Right atrium auricular region (tissue), 2 donors: ENCODE data around the gene PPIL4. TPM values are rescaled to one million over a fixed set of nuclear protein-coding genes. Genes with fewer than 3 reads are reported as not detected.

Experiments used
- DNase-seq: peaks from one replicate; pipeline ENCODE4 v3.0.0-alpha.2; 2019; ENCODE audit warnings: low spot score
- H3K27ac ChIP-seq, 2 donors: fragments of 200-600 bp; sonication (generic); 1 replicate in 1 of 2; 2 replicates in 1 of 2; pipeline ENCODE4 v1.5.1; 2016 to 2019
- H3K27me3 ChIP-seq, 2 donors: fragments of 200-600 bp; sonication (generic); one replicate each; pipeline versions ENCODE4 v1.5.1 to v1.6.0; 2017 to 2019
- H3K36me3 ChIP-seq: fragments of 200-600 bp; sonication (generic); one replicate; pipeline ENCODE4 v1.5.1; 2016
- H3K4me1 ChIP-seq, 2 donors: fragments of 200-600 bp; sonication (generic); one replicate each; pipeline versions ENCODE4 v1.5.1 to v1.6.0; 2017 to 2019
- H3K4me3 ChIP-seq, 2 donors: fragments of 200-600 bp; sonication (generic); 1 replicate in 1 of 2; 2 replicates in 1 of 2; pipeline ENCODE4 v1.5.1; 2017 to 2019; ENCODE audit warnings: mild to moderate bottlenecking in 1 of 2, moderate library complexity in 1 of 2
- H3K9me3 ChIP-seq, 2 donors: fragments of 200-600 bp; sonication (generic); one replicate each; pipeline ENCODE4 v1.5.1; 2019
- total RNA-seq, 2 donors: library from RNA; depleted of rRNA; stranded (reverse); fragments of >200 nt; gene quantifications; one replicate each; pipeline ENCODE4 v1.1.0, GENCODE V29; 2016
- TF ChIP-seq, protein P1 (sequence below), 2 donors: fragments of 200-600 bp; sonication (generic); IDR thresholded peaks; one replicate each; pipeline ENCODE4 v1.5.1; 2019; ENCODE audit warnings: antibody characterized with exemption in 2 of 2

PPIL4 gene
- total RNA-seq, 2 donors from 2014 or later, result 14.6 to 17.0 TPM

DNA sequence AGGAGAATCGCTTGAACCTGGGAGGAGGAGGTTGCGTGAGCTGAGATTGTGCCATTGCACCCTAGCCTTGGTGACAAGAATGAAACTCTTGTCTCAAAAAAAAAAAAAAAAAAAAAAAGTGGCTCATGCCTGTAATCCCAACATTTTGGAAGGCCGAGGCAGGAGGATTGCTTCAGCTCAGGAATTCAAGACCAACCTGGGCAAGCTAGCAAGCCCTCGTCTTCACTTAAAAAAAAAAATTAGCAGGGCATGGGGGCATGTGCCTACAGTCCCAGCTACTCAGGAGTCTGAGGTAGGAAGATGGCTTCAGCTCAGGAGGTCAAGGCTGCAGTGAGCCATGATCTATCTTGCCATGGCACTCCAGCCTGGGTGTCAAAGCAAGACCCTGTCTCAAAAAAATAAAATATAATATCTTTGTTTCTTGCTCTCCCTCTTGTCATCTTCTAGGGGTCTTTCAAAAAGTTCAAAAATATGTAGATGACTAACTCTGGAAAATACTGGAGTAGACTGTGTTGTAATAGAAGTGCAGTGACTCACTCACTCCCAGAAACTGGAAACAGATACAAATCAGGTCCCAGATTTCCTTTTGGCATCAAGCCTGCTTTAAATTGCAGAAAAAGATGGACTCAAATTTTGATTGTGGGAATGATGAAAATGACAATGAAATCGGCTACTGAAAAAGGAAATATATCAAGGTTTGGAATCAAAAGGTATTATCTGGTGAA lies 17.5 kb upstream of the PPIL4 start:
- Histone ChIP-seq H3K27ac (no peak overlapping the region), H3K36me3 (no peaks in the 10 kb centered on the region), H3K4me3 (no peak overlapping the region), H3K4me1 (peaks cover 0 to 18% of the 10 kb centered on the region in 2 donors), H3K9me3 (no peaks in the 10 kb centered on the region), H3K27me3 (no peaks in the 10 kb centered on the region)
- DNase-seq, result no peak
- TF ChIP-seq, protein P1, sequence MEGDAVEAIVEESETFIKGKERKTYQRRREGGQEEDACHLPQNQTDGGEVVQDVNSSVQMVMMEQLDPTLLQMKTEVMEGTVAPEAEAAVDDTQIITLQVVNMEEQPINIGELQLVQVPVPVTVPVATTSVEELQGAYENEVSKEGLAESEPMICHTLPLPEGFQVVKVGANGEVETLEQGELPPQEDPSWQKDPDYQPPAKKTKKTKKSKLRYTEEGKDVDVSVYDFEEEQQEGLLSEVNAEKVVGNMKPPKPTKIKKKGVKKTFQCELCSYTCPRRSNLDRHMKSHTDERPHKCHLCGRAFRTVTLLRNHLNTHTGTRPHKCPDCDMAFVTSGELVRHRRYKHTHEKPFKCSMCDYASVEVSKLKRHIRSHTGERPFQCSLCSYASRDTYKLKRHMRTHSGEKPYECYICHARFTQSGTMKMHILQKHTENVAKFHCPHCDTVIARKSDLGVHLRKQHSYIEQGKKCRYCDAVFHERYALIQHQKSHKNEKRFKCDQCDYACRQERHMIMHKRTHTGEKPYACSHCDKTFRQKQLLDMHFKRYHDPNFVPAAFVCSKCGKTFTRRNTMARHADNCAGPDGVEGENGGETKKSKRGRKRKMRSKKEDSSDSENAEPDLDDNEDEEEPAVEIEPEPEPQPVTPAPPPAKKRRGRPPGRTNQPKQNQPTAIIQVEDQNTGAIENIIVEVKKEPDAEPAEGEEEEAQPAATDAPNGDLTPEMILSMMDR (IDR thresholded peaks at IDR 0.05), result no peak

DNA sequence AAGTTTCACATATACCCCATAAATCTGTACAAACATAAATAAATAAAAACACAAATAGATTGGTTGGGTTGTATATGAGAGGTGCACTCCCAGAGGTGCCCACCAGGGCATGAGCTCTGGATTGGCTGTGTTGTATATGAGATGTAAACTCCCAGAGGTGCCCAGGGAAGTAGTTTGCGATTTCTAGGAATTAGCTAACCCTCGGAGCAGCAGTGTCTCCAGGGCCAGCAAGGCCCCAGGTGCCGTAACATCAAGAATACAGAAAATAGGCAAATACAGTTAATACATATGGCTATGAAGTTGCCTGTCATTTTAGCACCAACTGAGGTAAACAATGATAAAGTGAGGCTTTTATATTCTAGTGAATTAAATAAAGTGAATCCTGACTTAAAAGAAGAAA lies 14.9 kb upstream of the PPIL4 start:
- Histone ChIP-seq H3K36me3 (no peaks in the 10 kb centered on the region), H3K4me3 (no peak overlapping the region), H3K27me3 (no peaks in the 10 kb centered on the region), H3K27ac (no peak overlapping the region), H3K4me1 (peaks cover 0 to 6% of the 10 kb centered on the region in 2 donors), H3K9me3 (no peaks in the 10 kb centered on the region)
- no peak for DNase-seq
- TF ChIP-seq, protein P1 (IDR thresholded peaks at IDR 0.05), result peak in 1 of 2 donors; percentile 33

DNA sequence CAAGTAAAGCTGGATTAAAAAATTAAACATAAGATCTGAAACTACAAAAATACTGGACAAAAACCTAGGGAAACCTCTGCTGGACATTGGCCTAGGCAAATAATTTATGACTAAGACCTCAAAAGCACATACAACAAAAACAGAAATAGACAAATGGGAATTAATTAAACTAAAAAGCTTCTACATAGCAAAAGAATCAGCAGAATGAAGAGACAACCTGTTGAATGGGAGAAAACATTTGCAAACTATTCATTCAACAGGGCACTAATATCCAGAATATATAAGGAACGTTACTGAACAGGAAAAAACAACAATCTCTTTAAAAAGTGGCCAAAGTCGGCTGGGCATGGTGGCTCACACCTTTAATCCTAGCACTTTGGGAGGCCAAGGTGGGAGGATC lies 13.5 kb upstream of the PPIL4 start:
- Histone ChIP-seq H3K27ac (no peak overlapping the region), H3K4me1 (no peaks in the 10 kb centered on the region), H3K27me3 (no peaks in the 10 kb centered on the region), H3K4me3 (no peak overlapping the region), H3K9me3 (no peaks in the 10 kb centered on the region), H3K36me3 (no peaks in the 10 kb centered on the region)
- DNase-seq, result no peak
- TF ChIP-seq, protein P1 (IDR thresholded peaks at IDR 0.05), result no peak

DNA sequence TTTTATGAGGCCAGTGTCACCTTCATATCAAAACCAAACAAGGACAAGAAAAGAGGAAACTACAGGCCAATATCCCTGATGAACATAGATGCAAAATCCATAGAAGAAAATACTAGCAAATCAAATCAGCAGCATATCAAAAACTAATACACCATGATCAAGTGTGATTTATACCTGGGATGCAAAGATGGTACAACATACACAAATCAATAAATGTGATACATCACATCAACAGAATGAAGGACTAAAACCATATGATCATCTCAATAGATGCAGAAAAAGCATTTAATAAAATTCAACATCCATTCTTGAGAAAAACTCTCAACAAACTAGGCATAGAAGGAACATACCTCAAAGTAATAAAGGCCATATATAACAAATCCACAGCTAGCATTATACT lies 12.2 kb upstream of the PPIL4 start:
- Histone ChIP-seq H3K4me1 (no peaks in the 10 kb centered on the region), H3K27me3 (no peaks in the 10 kb centered on the region), H3K4me3 (no peak overlapping the region), H3K36me3 (no peaks in the 10 kb centered on the region), H3K9me3 (no peaks in the 10 kb centered on the region), H3K27ac (no peak overlapping the region)
- no peak for DNase-seq
- TF ChIP-seq, protein P1 (IDR thresholded peaks at IDR 0.05), result no peak

DNA sequence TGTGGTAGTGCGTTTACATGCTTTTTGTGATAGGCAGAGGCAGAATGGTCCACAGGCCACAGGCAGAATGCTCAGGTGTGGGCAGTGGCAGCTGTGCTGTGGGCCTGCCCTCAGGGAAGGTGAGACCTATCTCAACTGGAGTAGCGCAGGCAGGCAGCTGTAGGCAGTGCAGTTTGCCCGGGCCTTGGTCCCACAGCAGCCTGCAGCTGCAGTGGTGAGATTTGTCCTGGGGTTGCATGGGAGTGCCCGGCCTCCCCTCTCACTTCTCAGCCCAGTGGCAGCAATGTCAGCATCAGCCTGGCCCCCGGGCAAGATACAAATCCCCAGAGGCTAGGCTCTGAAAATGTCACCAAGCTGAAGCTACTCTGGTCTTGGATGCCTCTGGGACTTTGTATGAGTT lies 6.1 kb upstream of the PPIL4 start:
- Histone ChIP-seq H3K27ac (no peak overlapping the region), H3K4me1 (no peaks in the 10 kb centered on the region), H3K36me3 (no peaks in the 10 kb centered on the region), H3K4me3 (no peak overlapping the region), H3K27me3 (no peaks in the 10 kb centered on the region), H3K9me3 (no peaks in the 10 kb centered on the region)
- TF ChIP-seq, protein P1 (IDR thresholded peaks at IDR 0.05), result no peak
- DNase-seq, result no peak
